HT1080 (cell line): ENCODE measurements around the gene SSX2IP. TPM values are rescaled to one million over a fixed set of nuclear protein-coding genes. Genes with fewer than 3 reads are reported as not detected.
A peak's percentile ranks its signal among the peaks of the same experiment; 100 is the strongest.
"Not testable (repeated sequence)": the region's sequence is repeated elsewhere in the genome, so short reads cannot be mapped to it uniquely, and the experiment has no call there.

Experiments
- DNase-seq: peaks from one replicate; pipeline ENCODE4 v3.0.0-alpha.2; 2015; ENCODE audit warnings: low read depth
- total RNA-seq: library from RNA; depleted of rRNA; stranded (reverse); fragments of >200 nt; shearing (Covaris generic); gene quantifications from 2 replicates; pipeline ENCODE4 v1.2.3, GENCODE V29; 2014

SSX2IP gene
- total RNA-seq, 1 experiment from 2014 or later: 21.4 TPM

DNA sequence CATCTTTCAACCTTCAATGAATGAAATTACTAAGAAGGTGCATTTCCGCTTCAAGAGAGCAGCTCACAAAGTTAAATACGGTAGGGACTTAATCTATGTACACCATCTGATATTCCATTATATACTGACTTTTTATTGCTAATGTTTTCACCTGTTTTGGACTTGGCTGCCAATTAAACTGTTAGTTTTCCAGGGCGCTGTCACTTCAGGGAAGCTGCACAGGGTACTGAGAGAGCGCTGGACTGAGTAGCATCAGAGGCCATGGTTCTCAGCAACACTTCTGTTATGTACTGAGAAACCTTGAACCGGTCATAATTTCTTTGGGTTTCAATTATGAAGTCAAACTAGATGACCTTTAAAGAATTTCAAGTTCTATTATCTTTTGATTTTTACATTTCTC is 8.2 kb downstream of the SSX2IP start:
- no peak for DNase-seq

DNA sequence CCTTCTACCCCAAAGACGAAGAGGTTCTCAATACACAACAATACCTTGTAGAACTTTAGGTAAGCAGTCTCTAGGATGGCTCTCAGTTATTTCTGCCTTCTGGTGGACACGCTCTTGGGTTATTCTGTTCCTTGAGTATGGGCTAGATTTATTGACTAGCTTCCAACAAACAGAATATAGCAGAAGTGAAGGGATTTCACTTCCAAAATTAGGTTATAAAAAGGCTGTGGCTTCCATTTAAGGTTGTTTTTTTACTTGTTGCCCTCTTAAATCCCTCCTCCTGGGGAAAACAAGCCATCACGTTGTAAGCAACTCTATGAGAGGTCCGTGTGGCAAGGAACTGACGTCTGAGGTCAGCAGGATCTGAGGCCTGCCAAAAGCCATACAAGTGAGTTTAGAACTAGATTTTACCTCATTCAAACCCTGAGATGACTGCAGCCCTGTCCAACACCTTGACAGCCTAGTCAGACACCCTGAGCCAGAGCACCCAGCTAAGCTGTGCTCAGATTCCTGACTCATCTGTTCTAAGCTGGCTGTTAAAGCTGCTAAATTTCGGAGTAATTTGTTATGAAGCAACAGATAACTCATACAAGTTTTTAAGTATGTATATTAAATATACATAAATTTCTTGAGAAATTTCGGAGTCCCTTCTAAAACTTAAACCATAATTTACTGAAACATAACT is 12.7 kb downstream of the SSX2IP start:
- no peak for DNase-seq

DNA sequence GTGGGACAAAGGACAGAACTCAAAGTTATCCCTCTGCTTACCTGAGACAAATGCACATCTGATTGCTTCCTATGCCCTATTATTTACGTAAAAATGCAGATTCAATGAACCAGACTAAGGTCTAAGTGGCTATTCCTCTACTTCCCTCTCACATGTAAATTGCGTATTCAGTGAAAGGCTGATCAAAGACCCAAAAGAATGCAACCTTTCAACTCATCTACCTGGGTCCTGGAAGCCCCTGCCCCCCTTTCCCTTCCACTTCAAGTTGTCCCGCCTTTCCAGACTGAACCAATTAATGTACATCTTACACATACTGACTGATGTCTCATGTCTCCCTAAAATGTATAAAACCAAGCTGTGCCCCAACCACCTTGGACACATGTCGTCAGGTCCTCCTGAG is 14.6 kb downstream of the SSX2IP start:
- no peak for DNase-seq

DNA sequence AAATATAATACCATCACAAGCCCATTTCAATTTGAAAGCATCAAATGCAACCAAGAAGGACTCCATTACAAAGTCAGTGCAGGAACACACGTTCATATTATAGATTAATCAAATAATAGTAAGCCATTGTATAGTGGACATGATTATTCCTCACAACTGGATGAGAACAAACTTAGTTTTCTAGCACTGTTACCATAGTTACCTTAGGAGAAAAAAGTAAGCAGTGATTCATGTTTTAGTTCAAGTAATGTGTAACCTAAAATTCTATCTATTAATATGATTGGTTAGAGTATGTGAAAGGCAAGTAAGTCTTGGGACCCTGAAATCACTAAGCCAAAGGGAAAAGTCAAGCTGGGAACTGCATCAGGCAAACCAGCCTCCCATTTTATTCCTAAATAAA is 15.2 kb downstream of the SSX2IP start:
- DNase-seq: no peak

DNA sequence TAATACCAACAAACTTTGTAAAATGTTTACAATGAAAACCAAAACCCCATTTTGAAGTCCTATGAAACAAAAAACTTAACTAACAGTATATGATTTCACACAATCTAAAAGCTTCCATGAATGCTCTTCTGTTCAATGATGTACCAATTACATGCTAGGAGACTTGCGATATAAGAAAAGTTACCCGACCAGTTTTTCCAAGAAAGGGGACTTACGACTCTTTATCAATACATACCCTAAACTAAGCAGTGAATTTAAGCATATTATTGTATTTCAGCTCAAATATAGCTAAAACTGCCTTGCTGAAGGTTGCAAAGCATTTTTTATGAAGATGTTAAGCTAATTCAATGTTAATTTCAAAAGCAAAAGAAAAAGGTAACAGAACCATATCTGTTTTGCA is 15.6 kb downstream of the SSX2IP start:
- no peak for DNase-seq

DNA sequence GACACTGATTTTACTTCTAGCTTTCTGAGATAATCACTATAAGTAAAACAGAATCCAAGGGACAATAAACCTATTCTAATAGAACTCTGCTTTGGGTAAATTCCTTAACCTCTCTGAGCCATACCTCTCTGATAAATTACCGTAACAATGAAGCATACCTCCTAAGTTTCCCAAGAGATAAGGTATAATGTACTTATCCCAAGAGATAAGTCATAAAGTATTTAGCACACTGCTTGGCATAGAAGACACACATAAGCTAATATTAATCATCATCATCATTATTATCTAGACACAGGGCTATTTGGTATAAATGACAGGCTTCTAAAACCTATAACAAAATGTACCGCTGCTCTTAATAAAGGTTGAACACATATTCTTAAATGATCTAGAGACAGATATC is 16.2 kb downstream of the SSX2IP start:
- no peak for DNase-seq

- no peak for DNase-seq
These were observed 18.0 kb downstream of the SSX2IP start for GRCh38 chr1:84672080-84672854.

DNA sequence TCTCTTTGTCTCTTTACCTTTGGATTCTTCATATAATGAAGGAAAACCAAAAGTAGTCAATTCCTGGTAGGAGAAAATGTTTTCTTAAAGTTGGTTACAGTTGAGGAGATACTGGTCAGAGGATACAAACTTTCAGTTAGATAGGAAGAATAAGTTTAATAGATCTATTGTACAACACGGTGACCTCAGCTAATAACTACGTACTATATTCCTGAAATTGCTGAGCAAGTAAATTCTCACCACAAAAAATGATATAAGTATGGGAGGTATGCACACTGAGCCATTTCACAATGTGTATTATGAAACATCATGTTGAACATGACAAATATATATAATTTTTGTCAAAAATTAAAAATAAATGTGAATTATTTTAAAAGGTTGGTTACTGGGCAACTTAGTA is 20.4 kb downstream of the SSX2IP start:
- no peak for DNase-seq

DNA sequence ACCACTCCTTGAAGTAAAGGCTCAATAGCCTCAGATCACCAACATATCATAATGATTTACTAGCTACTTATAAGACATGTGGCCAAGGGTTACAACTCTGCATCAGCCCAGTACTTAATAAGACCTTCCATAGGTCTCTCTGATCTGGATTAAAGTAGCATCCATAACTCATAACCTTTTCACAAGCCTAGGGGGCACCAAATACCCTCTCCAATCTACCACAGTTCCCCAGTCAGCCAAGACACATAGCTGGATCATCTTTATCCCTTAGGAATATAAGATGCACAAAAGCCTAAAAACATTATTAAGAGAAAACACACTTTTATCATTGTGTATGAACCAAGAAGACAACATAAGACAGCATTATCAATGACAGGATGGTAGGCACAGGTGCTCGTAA is 22.1 kb downstream of the SSX2IP start:
- DNase-seq: peak; percentile 25

DNA sequence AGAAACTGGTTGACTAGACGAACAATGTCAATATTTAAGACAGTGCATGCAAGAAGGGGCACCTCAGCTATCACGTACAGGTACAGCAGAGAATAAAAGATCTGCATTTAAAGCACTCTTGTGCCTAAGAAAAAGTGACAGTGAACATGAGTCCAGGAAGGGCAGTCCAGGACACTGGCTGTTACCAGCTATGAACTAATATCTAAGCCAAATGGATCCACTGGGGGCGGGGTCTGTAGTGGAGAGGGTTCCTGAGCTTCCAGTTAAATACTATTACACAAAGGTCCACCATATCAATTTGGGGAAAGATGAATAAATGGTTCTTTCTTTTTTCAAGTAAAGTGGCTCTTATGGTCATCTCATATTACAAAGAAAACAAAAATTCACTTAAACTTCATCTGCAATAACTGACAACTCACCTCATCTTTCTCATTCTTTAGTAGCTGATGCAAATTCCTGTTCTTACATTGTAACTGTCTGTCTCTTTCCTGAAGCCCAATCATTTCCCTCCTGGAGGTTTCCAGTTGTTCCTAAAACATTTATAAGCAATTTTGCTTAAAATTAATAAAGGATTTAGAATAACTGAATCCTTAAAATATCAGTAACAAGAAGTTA is 24.5 kb downstream of the SSX2IP start:
- peak; percentile 52 for DNase-seq

- peak; percentile 33 for DNase-seq
These were observed 37.1 kb downstream of the SSX2IP start for GRCh38 chr1:84653130-84653677.

DNA sequence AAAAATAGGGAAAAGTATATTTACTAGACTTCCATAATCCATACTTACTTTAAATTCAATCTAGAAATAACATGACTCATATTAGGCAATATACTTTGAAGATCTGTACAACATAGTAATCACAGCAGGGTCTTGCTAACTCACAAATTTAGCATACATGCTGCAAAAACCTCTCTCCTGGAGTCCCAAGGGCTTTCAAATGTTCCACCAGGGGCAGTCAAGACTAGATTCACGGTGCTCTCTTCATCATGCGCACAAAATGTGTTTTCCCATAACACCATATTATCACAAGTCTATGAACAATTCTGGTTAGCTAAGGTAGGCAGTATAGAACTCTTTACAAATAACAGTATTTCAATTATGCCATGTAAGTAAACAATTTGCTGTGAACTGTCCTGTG is 45.8 kb downstream of the SSX2IP start:
- DNase-seq: no peak

DNA sequence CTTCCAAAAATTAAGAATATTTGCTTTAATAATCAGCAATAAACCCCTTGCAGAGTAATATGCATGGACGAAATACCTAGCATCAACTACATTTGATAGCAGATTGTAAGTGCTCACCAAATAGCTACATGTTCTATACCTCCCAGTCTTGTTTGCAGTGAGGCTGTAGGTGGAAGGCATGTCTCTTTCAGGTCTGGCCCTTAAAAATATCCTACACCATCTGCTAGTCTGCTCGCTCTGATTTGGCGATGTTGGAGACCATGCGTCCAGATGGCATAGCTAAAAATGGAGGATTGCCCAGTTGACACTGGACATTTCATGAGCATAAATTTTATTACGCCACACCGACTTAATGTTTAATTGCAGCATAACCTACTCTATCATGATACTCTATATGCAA is 47.1 kb downstream of the SSX2IP start:
- no peak for DNase-seq

GRCh38 chr1:84642774-84643173 is 47.5 kb downstream of the SSX2IP start:
- no peak for DNase-seq

- not testable (repeated sequence) for DNase-seq
These were observed 50.5 kb downstream of the SSX2IP start for GRCh38 chr1:84639731-84640130.

- DNase-seq: no peak
These were observed 54.8 kb downstream of the SSX2IP start for GRCh38 chr1:84635429-84635828.

DNA sequence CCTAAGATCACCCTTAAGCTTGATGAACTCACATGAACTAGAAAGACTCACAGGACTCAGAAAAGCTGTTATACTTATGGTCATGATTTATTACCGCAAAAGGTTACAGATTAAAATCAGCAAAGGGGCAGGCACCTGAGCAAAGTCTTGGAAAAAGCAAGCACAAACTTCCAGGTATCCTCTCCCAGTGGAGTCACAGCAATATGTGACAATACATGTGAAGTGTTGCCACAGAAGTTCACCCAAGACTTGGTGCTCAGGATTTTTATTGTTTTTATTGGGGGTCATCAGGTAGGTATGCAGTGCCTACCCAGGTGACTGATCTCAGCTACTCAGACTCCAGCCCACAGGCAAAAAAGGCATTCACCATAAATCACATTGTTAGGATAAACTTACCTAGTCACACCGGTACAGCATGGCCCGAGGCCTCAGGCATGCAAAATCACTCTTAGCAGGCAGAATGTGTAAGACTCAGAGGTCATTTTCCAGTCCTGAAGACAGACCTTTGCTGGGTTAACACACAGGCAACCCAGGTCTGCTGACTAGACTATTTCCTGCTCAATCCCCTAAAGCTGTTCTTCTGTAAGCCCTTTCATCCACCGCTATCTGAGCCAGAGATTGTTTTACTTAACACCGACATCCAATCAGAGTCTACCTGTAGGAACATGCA is 55.6 kb downstream of the SSX2IP start:
- no peak for DNase-seq

- peak; percentile 85 for DNase-seq
These were observed 57.4 kb downstream of the SSX2IP start for GRCh38 chr1:84632673-84633434.

DNA sequence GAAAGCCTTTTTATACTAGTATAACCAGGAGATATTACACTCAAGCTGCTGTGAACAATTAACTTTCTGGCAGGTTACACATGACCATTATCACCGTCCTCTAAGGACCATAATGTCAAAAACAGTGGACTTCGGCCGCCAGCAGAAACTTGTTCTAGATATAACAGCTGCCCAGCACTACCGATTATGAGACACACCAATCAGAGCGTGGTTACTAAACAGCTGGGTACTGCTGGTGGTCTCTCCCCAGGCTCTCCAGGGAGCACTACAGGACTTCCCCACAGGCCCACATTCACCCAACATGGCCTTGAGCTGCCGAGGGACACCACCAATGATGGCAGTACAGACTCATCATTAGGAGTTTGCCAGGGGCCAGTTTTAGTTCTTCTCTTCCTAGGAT is 58.1 kb downstream of the SSX2IP start:
- no peak for DNase-seq

GRCh38 chr1:84624876-84625275 is 65.4 kb downstream of the SSX2IP start:
- no peak for DNase-seq

DNA sequence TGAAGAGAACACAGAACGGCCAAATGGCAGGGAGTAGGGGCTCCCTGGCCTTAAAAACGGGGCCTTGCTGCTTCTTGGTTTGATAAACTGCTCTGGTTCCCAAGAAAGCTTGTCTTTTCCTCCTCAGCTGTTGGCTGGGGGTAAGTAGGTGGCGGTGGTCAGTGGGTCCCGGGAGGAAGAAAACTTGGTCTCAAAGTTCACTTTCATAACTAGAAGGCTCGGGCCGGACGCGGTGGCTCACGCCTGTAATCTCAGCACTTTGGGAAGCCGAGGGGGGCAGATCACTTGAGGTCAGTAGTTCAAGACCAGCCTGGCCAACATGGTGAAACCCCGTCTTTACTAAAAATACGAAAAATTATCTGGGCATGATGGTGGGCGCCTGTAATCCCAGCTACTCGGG is 68.7 kb downstream of the SSX2IP start:
- no peak for DNase-seq
